Measurements from ENCODE around the gene MANF.
"Not testable (repeated sequence)": the region's sequence is repeated elsewhere in the genome, so short reads cannot be mapped to it uniquely, and the experiment has no call there.

GRCh38 chr3:51387281-51387680, 2.2 kb downstream of the MANF start:
- TF ChIP-seq HDGF (IDR thresholded peaks at IDR 0.05; ENCODE audit: borderline replicate concordance); SUZ12 (IDR thresholded peaks at IDR 0.05); SP1 (IDR thresholded peaks at IDR 0.05); ZNF384 (IDR thresholded peaks at IDR 0.05); BHLHE40 (IDR thresholded peaks at IDR 0.05; ENCODE audit: borderline replicate concordance); ARNT (IDR thresholded peaks at IDR 0.05): not testable (repeated sequence)

Measured in HEK293T (cell line).